Astrocyte (in vitro differentiated cells and primary cell): ENCODE results near the gene CCHCR1. TPM values are rescaled to one million over a fixed set of nuclear protein-coding genes. Genes with fewer than 3 reads are reported as not detected.

Experiments used
- DNase-seq: peaks from one replicate; pipeline ENCODE4 v3.0.0-alpha.2; 2010; ENCODE audit warnings: low read depth
- FAIRE-seq: peaks from 2 replicates; lab custom pipeline; 2011; peaks lifted over from hg19 to GRCh38; lab: Jason Lieb, UNC
- H2AFZ ChIP-seq: 2 replicates; pipeline ENCODE4 v1.6.0; 2012; ENCODE audit warnings: low read depth, low read length, inconsistent platforms
- H3K27ac ChIP-seq: 2 replicates; pipeline ENCODE4 v1.5.1; 2011; ENCODE audit warnings: low read depth, low read length, inconsistent platforms
- H3K27me3 ChIP-seq: 2 replicates; pipeline ENCODE4 v1.6.0; 2011; ENCODE audit warnings: low read length, inconsistent platforms; ENCODE audit not compliant: insufficient read depth
- H3K36me3 ChIP-seq: 2 replicates; pipeline ENCODE4 v1.5.1; 2011; ENCODE audit warnings: low read length, inconsistent platforms; ENCODE audit not compliant: insufficient read depth
- H3K4me1 ChIP-seq: 2 replicates; pipeline ENCODE4 v1.5.1; 2011; ENCODE audit warnings: low read length, inconsistent platforms; ENCODE audit not compliant: insufficient read depth
- H3K4me2 ChIP-seq: 2 replicates; pipeline ENCODE4 v1.6.0; 2012; ENCODE audit warnings: low read length, inconsistent platforms
- H3K4me3 ChIP-seq: 2 replicates; pipeline ENCODE4 v1.5.1; 2011; ENCODE audit warnings: low read depth, mild to moderate bottlenecking, low read length, inconsistent platforms; ENCODE audit not compliant: insufficient read depth
- H3K79me2 ChIP-seq: 2 replicates; pipeline ENCODE4 v1.6.0; 2012; ENCODE audit warnings: mild to moderate bottlenecking, low read length, inconsistent platforms; ENCODE audit not compliant: insufficient read depth
- H3K9ac ChIP-seq: 2 replicates; pipeline ENCODE4 v1.6.0; 2012; ENCODE audit warnings: mild to moderate bottlenecking, low read length, inconsistent platforms
- H3K9me3 ChIP-seq: 2 replicates; pipeline ENCODE4 v1.5.1; 2012; ENCODE audit warnings: low read depth, mild to moderate bottlenecking, low read length, inconsistent platforms; ENCODE audit not compliant: insufficient read depth
- H4K20me1 ChIP-seq: 2 replicates; pipeline ENCODE4 v1.6.0; 2012; ENCODE audit warnings: low read length, inconsistent platforms; ENCODE audit not compliant: insufficient read depth
- H3K27ac Mint-ChIP-seq: one replicate; pipeline ENCODE4 v1.8.0; 2021; ENCODE audit warnings: mild to moderate bottlenecking, mixed read lengths; ENCODE audit not compliant: unreplicated experiment
- H3K27me3 Mint-ChIP-seq: one replicate; pipeline ENCODE4 v1.8.0; 2021; ENCODE audit warnings: low read depth, mixed read lengths; ENCODE audit not compliant: unreplicated experiment
- H3K36me3 Mint-ChIP-seq: one replicate; pipeline ENCODE4 v1.8.0; 2021; ENCODE audit warnings: low read depth, mixed read lengths; ENCODE audit not compliant: unreplicated experiment
- H3K4me1 Mint-ChIP-seq: one replicate; pipeline ENCODE4 v1.8.0; 2021; ENCODE audit warnings: low read depth, mixed read lengths; ENCODE audit not compliant: unreplicated experiment
- H3K4me3 Mint-ChIP-seq: one replicate; pipeline ENCODE4 v1.8.0; 2021; ENCODE audit warnings: mild to moderate bottlenecking, moderate library complexity, mixed read lengths; ENCODE audit not compliant: unreplicated experiment
- H3K9me3 Mint-ChIP-seq: one replicate; pipeline ENCODE4 v1.8.0; 2021; ENCODE audit warnings: mild to moderate bottlenecking, mixed read lengths; ENCODE audit not compliant: unreplicated experiment
- CTCF ChIP-seq: IDR thresholded peaks from 2 replicates; pipeline ENCODE4 v1.5.1; 2011; ENCODE audit warnings: low read depth, mild to moderate bottlenecking, inconsistent platforms, low read length, moderate library complexity; ENCODE audit not compliant: insufficient read depth
- EZH2 ChIP-seq: IDR thresholded peaks from 2 replicates; pipeline ENCODE4 v1.6.1; 2012; ENCODE audit warnings: mild to moderate bottlenecking, low read length, inconsistent platforms; ENCODE audit not compliant: insufficient read depth
- total RNA-seq: library from RNA; stranded (reverse); gene quantifications from 2 replicates; pipeline ENCODE4 v1.2.1, GENCODE V29; 2021

The CCHCR1 gene
- total RNA-seq, 1 donor from 2014 or later, result 11.5 TPM

GRCh38 chr6:31138982-31139381, 18.6 kb downstream of the CCHCR1 start, which contains the start of gene PSORS1C2:
TSS of gene PSORS1C2 (minus strand) at chr6:31139066. CDS start at chr6:31139026, 40 bp downstream.
- Mint-ChIP-seq H3K36me3 (peaks cover 2% of the 10 kb centered on the region), H3K27me3 (no peaks in the 10 kb centered on the region), H3K4me3 (no peak within 1 kb of the TSS), H3K4me1 (peaks cover 26% of the 10 kb centered on the region), H3K9me3 (no peaks in the 10 kb centered on the region), H3K27ac (no peak within 1 kb of the TSS)
- TF ChIP-seq EZH2, result no peak
- no peak for TF ChIP-seq CTCF
- no peaks in the 10 kb centered on the region for H4K20me1 ChIP-seq
- H2AFZ ChIP-seq, result peak within 1 kb of the TSS; percentile 38
- H3K4me3 ChIP-seq, result no peak within 1 kb of the TSS
- H3K4me2 ChIP-seq, result peak within 1 kb of the TSS; percentile 37
- H3K36me3 ChIP-seq, result no peaks in the 10 kb centered on the region
- FAIRE-seq (no peak), DNase-seq (no peak)
- peaks cover 10% of the 10 kb centered on the region for H3K4me1 ChIP-seq
- H3K9ac ChIP-seq, result no peak within 1 kb of the TSS
- no peak within 1 kb of the TSS for H3K27ac ChIP-seq
- H3K79me2 ChIP-seq, result no peaks in the 10 kb centered on the region
- H3K27me3 ChIP-seq, result no peaks in the 10 kb centered on the region
- H3K9me3 ChIP-seq, result no peaks in the 10 kb centered on the region

- Histone ChIP-seq H3K4me3 (no peak overlapping the region), H2AFZ (no peak overlapping the region), H3K79me2 (no peaks in the 10 kb centered on the region), H3K4me1 (no peaks in the 10 kb centered on the region), H3K9ac (no peak overlapping the region), H3K36me3 (no peaks in the 10 kb centered on the region), H3K4me2 (no peak overlapping the region), H3K9me3 (no peaks in the 10 kb centered on the region), H3K27ac (no peak overlapping the region), H3K27me3 (no peaks in the 10 kb centered on the region), H4K20me1 (no peaks in the 10 kb centered on the region)
- Mint-ChIP-seq H3K27ac (no peak overlapping the region), H3K36me3 (peaks cover 2% of the 10 kb centered on the region), H3K9me3 (no peaks in the 10 kb centered on the region), H3K4me1 (peaks cover 7% of the 10 kb centered on the region), H3K27me3 (no peaks in the 10 kb centered on the region), H3K4me3 (peak overlapping the region; percentile 14)
- TF ChIP-seq EZH2, result no peak
- no peak for TF ChIP-seq CTCF
- DNase-seq, result no peak
- no peak for FAIRE-seq
Observed at GRCh38 chr6:31135710-31136109, 21.9 kb downstream of the CCHCR1 start.

DNA sequence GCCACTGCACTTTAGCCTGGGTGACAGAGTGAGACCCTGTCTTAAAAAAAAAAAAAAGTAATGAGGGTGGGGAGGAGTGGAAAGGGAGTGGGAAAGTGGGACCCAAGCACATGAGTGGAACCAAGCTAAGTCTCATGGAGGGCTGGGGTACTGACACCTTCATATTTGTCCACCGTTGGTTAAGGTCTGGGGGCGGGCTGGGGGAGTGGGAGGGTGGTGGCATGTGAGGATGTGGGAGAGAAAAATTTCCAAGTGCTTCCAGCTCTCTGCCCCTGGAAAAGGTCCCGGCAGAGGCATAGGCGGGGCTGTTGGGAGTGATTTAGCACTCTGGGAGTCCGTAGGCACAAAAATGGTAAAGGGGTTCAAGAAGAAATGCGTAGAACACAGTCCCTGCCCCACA, 24.8 kb downstream of the CCHCR1 start:
- Histone ChIP-seq H3K4me1 (no peaks in the 10 kb centered on the region), H3K27me3 (no peaks in the 10 kb centered on the region), H3K36me3 (no peaks in the 10 kb centered on the region), H3K27ac (no peak overlapping the region), H3K4me3 (no peak overlapping the region), H3K9ac (no peak overlapping the region), H3K4me2 (no peak overlapping the region), H3K79me2 (no peaks in the 10 kb centered on the region), H3K9me3 (no peaks in the 10 kb centered on the region), H4K20me1 (no peaks in the 10 kb centered on the region), H2AFZ (no peak overlapping the region)
- H3K36me3 Mint-ChIP-seq, result peaks cover 6% of the 10 kb centered on the region
- FAIRE-seq (no peak), DNase-seq (no peak)
- H3K27ac Mint-ChIP-seq, result no peak overlapping the region
- H3K9me3 Mint-ChIP-seq, result no peaks in the 10 kb centered on the region
- no peaks in the 10 kb centered on the region for H3K4me1 Mint-ChIP-seq
- H3K4me3 Mint-ChIP-seq, result no peak overlapping the region
- no peaks in the 10 kb centered on the region for H3K27me3 Mint-ChIP-seq
- TF ChIP-seq CTCF (no peak), EZH2 (no peak)
